K562 (cell line): Measurements from ENCODE around the gene SGPP1. TPM values are rescaled to one million over a fixed set of nuclear protein-coding genes. Genes with fewer than 3 reads are reported as not detected.

Experiments
- ATAC-seq: fragments of 200-7000 bp; cut with Tn5 transposase; 3 replicates; pipeline ENCODE4 v1.9.1; 2020; ENCODE audit warnings: moderate library complexity
- BruUV-seq: library from RNA; stranded (reverse); fragments of 400-500 nt; replicated peaks from 2 replicates; lab custom pipeline; 2021; lab: Mats Ljungman, UMichigan
- CTCF ChIA-PET: fragments of 300-600 bp; formaldehyde crosslinking; extraction: SDS; loops from one replicate; lab custom pipeline; 2021; ENCODE audit warnings: low intra/inter-chr PET ratio; lab: Yijun Ruan, JAX
- POLR2A ChIA-PET: fragments of 300-600, 350-650 bp; sonication (Branson Sonifier 250); formaldehyde crosslinking; extraction: SDS; loops from one replicate; lab custom pipeline; 2021; ENCODE audit warnings: antibody characterized with exemption, inconsistent platforms; lab: Yijun Ruan, JAX
- DNase-seq, 4 experiments: peaks; one replicate each; pipeline versions ENCODE4 v3.0.0 to v3.0.0-alpha.2; 2011 to 2018; ENCODE audit warnings: low spot score in 3 of 4, mixed read lengths in 3 of 4; ENCODE audit errors: extremely low read depth in 1 of 4
- FAIRE-seq: peaks from 2 replicates; lab custom pipeline; 2011; peaks lifted over from hg19 to GRCh38; lab: Jason Lieb, UNC
- H2AFZ ChIP-seq: 2 replicates; pipeline ENCODE4 v1.6.0; 2011; ENCODE audit warnings: low read depth, low read length, control low read depth, inconsistent platforms
- H3K27ac ChIP-seq: fragments of 200-600 bp; 3 replicates; pipeline ENCODE4 v1.8.0; 2011; ENCODE audit warnings: low read depth, mild to moderate bottlenecking, control low read depth, inconsistent platforms, low read length, moderate library complexity, mixed read lengths; ENCODE audit errors: extremely low read depth
- H3K27me3 ChIP-seq, 2 experiments: fragments of 300-600 bp in 1 of 2; 2 replicates in 1 of 2; 3 replicates in 1 of 2; pipeline versions ENCODE4 v1.6.0 to v1.8.0; 2011; ENCODE audit warnings: inconsistent platforms in 2 of 2, low read length in 2 of 2, mild to moderate bottlenecking in 1 of 2, mixed read lengths in 1 of 2, moderate library complexity in 1 of 2; ENCODE audit not compliant: control insufficient read depth in 2 of 2, insufficient read depth in 2 of 2
- H3K36me3 ChIP-seq: fragments of 300-600 bp; 3 replicates; pipeline ENCODE4 v1.8.0; 2011; ENCODE audit warnings: mild to moderate bottlenecking, low read length, inconsistent platforms; ENCODE audit not compliant: control insufficient read depth, insufficient read depth
- H3K4me1 ChIP-seq, 2 experiments: fragments of 200-600 bp in 1 of 2; replicated peaks in 1 of 2; 2 replicates in 1 of 2; 3 replicates in 1 of 2; pipeline versions ENCODE4 v1.5.1 to v1.8.0; 2011; ENCODE audit warnings: inconsistent platforms in 2 of 2, low read length in 2 of 2, mild to moderate bottlenecking in 1 of 2, mixed read lengths in 1 of 2, moderate library complexity in 1 of 2; ENCODE audit not compliant: control insufficient read depth in 2 of 2, insufficient read depth in 2 of 2
- H3K4me2 ChIP-seq: 2 replicates; pipeline ENCODE4 v1.6.1; 2011; ENCODE audit warnings: low read length, control low read depth, inconsistent platforms, mixed read lengths; ENCODE audit not compliant: insufficient read depth
- H3K4me3 ChIP-seq: fragments of 200-600 bp; sonication (generic), shearing (Covaris generic); 2 replicates; pipeline ENCODE4 v1.5.1; 2016; ENCODE audit warnings: control low read depth, inconsistent platforms
- H3K79me2 ChIP-seq: fragments of 200-600 bp; 3 replicates; pipeline ENCODE4 v1.8.0; 2011; ENCODE audit warnings: low read length, inconsistent platforms; ENCODE audit not compliant: control insufficient read depth, insufficient read depth
- H3K9ac ChIP-seq, 2 experiments: 2 replicates each; pipeline versions ENCODE4 v1.6.0 to v1.6.1; 2011; ENCODE audit warnings: low read depth in 2 of 2, low read length in 2 of 2, control low read depth in 1 of 2, inconsistent platforms in 1 of 2, mild to moderate bottlenecking in 1 of 2, mixed read lengths in 1 of 2; ENCODE audit not compliant: insufficient read depth in 1 of 2
- H3K9me1 ChIP-seq: one replicate; pipeline ENCODE4 v1.6.0; 2011; ENCODE audit warnings: inconsistent platforms, mild to moderate bottlenecking, low read length, moderate library complexity; ENCODE audit not compliant: control insufficient read depth, insufficient read depth
- H3K9me3 ChIP-seq: replicated peaks from 2 replicates; pipeline ENCODE4 v1.5.1; 2011; ENCODE audit warnings: low read depth, low read length, inconsistent platforms; ENCODE audit not compliant: control insufficient read depth, insufficient read depth
- H4K20me1 ChIP-seq: replicated peaks from 2 replicates; pipeline ENCODE4 v1.6.1; 2011; ENCODE audit warnings: low read length, inconsistent platforms, mixed read lengths; ENCODE audit not compliant: control insufficient read depth, insufficient read depth
- BRD4 ChIP-seq: fragments of 200-600 bp; sonication (generic); IDR thresholded peaks from 2 replicates; pipeline ENCODE4 v1.6.1; 2017; ENCODE audit warnings: inconsistent platforms
- CAMTA2 ChIP-seq: fragments of 250-450 bp; sonication (Bioruptor Pico); conservative IDR thresholded peaks from 2 replicates; pipeline ENCODE4 v1.5.1; 2022
- KDM2B ChIP-seq: fragments of 250-450 bp; sonication (Bioruptor Pico); IDR thresholded peaks from 2 replicates; pipeline ENCODE4 v1.8.0; 2021; ENCODE audit warnings: mild to moderate bottlenecking, moderate library complexity
- POLR3A ChIP-seq: IDR thresholded peaks from 2 replicates; pipeline ENCODE4 v1.6.1; 2011; ENCODE audit warnings: borderline replicate concordance, mild to moderate bottlenecking, moderate library complexity; ENCODE audit not compliant: insufficient read length, insufficient read depth; ENCODE audit errors: extremely low read depth
- THAP7 ChIP-seq: fragments of 250-450 bp; sonication (Bioruptor Pico); IDR thresholded peaks from 2 replicates; pipeline ENCODE4 v1.5.0; 2021
- ZBTB2 ChIP-seq: fragments of 450-650 bp; IDR thresholded peaks from 2 replicates; pipeline ENCODE4 v1.6.1; 2016; ENCODE audit warnings: antibody characterized with exemption
- ZNF24 ChIP-seq: fragments of 450-650 bp; IDR thresholded peaks from 2 replicates; pipeline ENCODE4 v1.6.1; 2016
- ZNF41 ChIP-seq: fragments of 250-450 bp; sonication (Bioruptor Pico); conservative IDR thresholded peaks from 2 replicates; pipeline ENCODE4 v1.4.0; 2020; ENCODE audit warnings: mild to moderate bottlenecking
- WGBS: fragments of 100-300 bp; shearing (Covaris generic); methylation state at CpG from one replicate; pipeline ENCODE4 v1.1.6; 2016; ENCODE audit warnings: low coverage, mixed read lengths; ENCODE audit not compliant: insufficient coverage; ENCODE audit errors: missing lambda C conversion rate; 5-methylcytosine and 5-hydroxymethylcytosine counted together
- in situ Hi-C: fragments of 300-500 bp; cut with MboI; formaldehyde crosslinking; loops from 4 replicates; pipeline ENCODE4 v1.15.0; 2018; ENCODE audit warnings: inconsistent platforms, mixed read lengths
- intact Hi-C: fragments of 100-400 bp; cut with micrococcal nuclease; formaldehyde crosslinking; loops from 2 replicates; pipeline ENCODE4 v1.14.2; 2022
- polyA plus RNA-seq, 8 experiments: library from polyadenylated mRNA; depleted of rRNA in 4 of 8; stranded (reverse) in 5 of 8; unstranded in 3 of 8; fragments of >200 nt; fragmentation: Nextera tagmentation in 2 of 8; fragmentation: Illumina TruSeq in 1 of 8; extraction: Ambion mirVana in 2 of 8; extraction: Trizol in 1 of 8; gene quantifications; 2 replicates each; pipeline versions ENCODE4 v1.2.1 to v1.2.3, GENCODE V29; 2011 to 2014; ENCODE audit warnings: inconsistent platforms in 1 of 8, missing spikeins in 1 of 8
- total RNA-seq, 7 experiments: library from RNA; depleted of rRNA in 6 of 7; stranded (reverse); fragments of >200 nt in 6 of 7; fragmentation: Illumina TruSeq in 2 of 7; extraction: Trizol in 2 of 7; gene quantifications; 2 replicates each; pipeline versions ENCODE4 v1.2.1 to v1.2.3, GENCODE V29; 2011 to 2021; ENCODE audit warnings: low replicate concordance in 1 of 7

The SGPP1 gene
- total and polyA plus RNA-seq, 9 of the 15 experiments (the other 6 are each of a cell fraction or from before 2014, with no cell fraction given): 2.2 to 7.3 (median 5.6) TPM

GRCh38 chr14:63673886-63674497, 53.9 kb downstream of the SGPP1 start (continued):
- no peak for TF ChIP-seq ZBTB2
- TF ChIP-seq POLR3A: no peak
- TF ChIP-seq KDM2B (CRISPR knock-in tag): no peak
- TF ChIP-seq BRD4: no peak
- TF ChIP-seq CAMTA2 (CRISPR knock-in tag): no peak
- no peak for TF ChIP-seq ZNF41 (CRISPR knock-in tag)

GRCh38 chr14:63673255-63673654, 54.6 kb downstream of the SGPP1 start:
- no peaks in the 10 kb centered on the region for H3K36me3 ChIP-seq
- no TSS peak for BruUV-seq
- 46% methylated on average over 5 of the region's 5 CpGs for WGBS
- DNase-seq (no peak), FAIRE-seq (no peak), ATAC-seq (no peak)
- H2AFZ ChIP-seq: no peak overlapping the region
- H3K4me1 ChIP-seq: no peaks in the 10 kb centered on the region; a peak in 1 of 5 replicates
- in situ Hi-C loops (no loop called here), intact Hi-C loops (no loop called here)
- no peaks in the 10 kb centered on the region for H4K20me1 ChIP-seq
- no peak overlapping the region for H3K9ac ChIP-seq
- no peak overlapping the region for H3K4me3 ChIP-seq
- POLR2A ChIA-PET: no interaction called here
- no peaks in the 10 kb centered on the region for H3K27me3 ChIP-seq
- TF ChIP-seq THAP7 (CRISPR knock-in tag): no peak
- peak; percentile 89 for TF ChIP-seq ZNF24
- TF ChIP-seq, all 486 proteins: peak for 1
- H3K79me2 ChIP-seq: no peaks in the 10 kb centered on the region
- no peak overlapping the region for H3K4me2 ChIP-seq
- no peaks in the 10 kb centered on the region for H3K9me1 ChIP-seq
- CTCF ChIA-PET: interaction anchor here (0.5 kb wide), 1 partner anchor 11 kb away, joined by 3 read pairs; no protein-coding TSS in a partner anchor
- no peak overlapping the region for H3K27ac ChIP-seq
- H3K9me3 ChIP-seq: no peaks in the 10 kb centered on the region
